Effector memory CD4-positive, alpha-beta T cell (primary cell): Measurements from ENCODE around the gene KMT2B.

Source experiments
- DNase-seq, 3 donors: peaks; one replicate each; pipeline ENCODE4 v3.0.0-alpha.2; 2020
- H3K27ac ChIP-seq: 2 replicates; pipeline ENCODE4 v1.7.0; 2013; ENCODE audit warnings: mild to moderate bottlenecking, low read length, moderate library complexity; ENCODE audit not compliant: insufficient read depth, poor library complexity, severe bottlenecking
- H3K27me3 ChIP-seq: replicated peaks from 2 replicates; pipeline ENCODE4 v1.7.0; 2013; ENCODE audit warnings: mild to moderate bottlenecking, low read length; ENCODE audit not compliant: insufficient read depth, control insufficient read depth, poor library complexity, severe bottlenecking
- H3K36me3 ChIP-seq: 2 replicates; pipeline ENCODE4 v1.7.0; 2013; ENCODE audit warnings: mild to moderate bottlenecking, low read length, moderate library complexity; ENCODE audit not compliant: control insufficient read depth, insufficient read depth
- H3K4me1 ChIP-seq: 2 replicates; pipeline ENCODE4 v1.7.0; 2013; ENCODE audit warnings: low read length, mild to moderate bottlenecking; ENCODE audit not compliant: control insufficient read depth, insufficient read depth, poor library complexity, severe bottlenecking
- H3K4me3 ChIP-seq: 2 replicates; pipeline ENCODE4 v1.7.0; 2013; ENCODE audit warnings: low read length, low read depth, mild to moderate bottlenecking; ENCODE audit not compliant: insufficient read depth, poor library complexity, severe bottlenecking
- H3K9me3 ChIP-seq: 2 replicates; pipeline ENCODE4 v1.7.0; 2013; ENCODE audit warnings: mild to moderate bottlenecking, low read length, moderate library complexity; ENCODE audit not compliant: control insufficient read depth

The KMT2B gene

GRCh38 chr19:35733180-35734125 is 15.7 kb downstream of the KMT2B start:
- Histone ChIP-seq H3K4me3 (no peak overlapping the region), H3K9me3 (no peaks in the 10 kb centered on the region), H3K27ac (no peak overlapping the region), H3K4me1 (no peaks in the 10 kb centered on the region), H3K27me3 (no peaks in the 10 kb centered on the region), H3K36me3 (peaks cover 78% of the 10 kb centered on the region)
- no peak for DNase-seq

GRCh38 chr19:35734273-35734672 is 16.5 kb downstream of the KMT2B start:
- Histone ChIP-seq H3K4me3 (no peak overlapping the region), H3K27ac (no peak overlapping the region), H3K27me3 (no peaks in the 10 kb centered on the region), H3K4me1 (no peaks in the 10 kb centered on the region), H3K9me3 (no peaks in the 10 kb centered on the region), H3K36me3 (peaks cover 73% of the 10 kb centered on the region)
- no peak for DNase-seq

- Histone ChIP-seq H3K4me1 (peaks cover 6% of the 10 kb centered on the region), H3K36me3 (peaks cover 67% of the 10 kb centered on the region)
- no peak for DNase-seq
Measured at GRCh38 chr19:35734889-35735288, 17.1 kb downstream of the KMT2B start.

GRCh38 chr19:35736913-35737886 is 19.4 kb downstream of the KMT2B start:
- no peak overlapping the region for H3K27ac ChIP-seq
- peaks cover 44% of the 10 kb centered on the region for H3K36me3 ChIP-seq
- no peak for DNase-seq

More at GRCh38 chr19:35734889-35735288, 17.1 kb downstream of the KMT2B start:
- Histone ChIP-seq H3K27me3 (no peaks in the 10 kb centered on the region), H3K4me3 (no peak overlapping the region), H3K9me3 (no peaks in the 10 kb centered on the region), H3K27ac (no peak overlapping the region)

GRCh38 chr19:35738021-35738886 is 20.5 kb downstream of the KMT2B start:
- no peak for DNase-seq
- H3K27me3 ChIP-seq = no peaks in the 10 kb centered on the region
- peaks cover 35% of the 10 kb centered on the region for H3K36me3 ChIP-seq
- no peak overlapping the region for H3K27ac ChIP-seq
- no peaks in the 10 kb centered on the region for H3K9me3 ChIP-seq
- no peak overlapping the region for H3K4me3 ChIP-seq
- H3K4me1 ChIP-seq = peaks cover 23% of the 10 kb centered on the region

More at GRCh38 chr19:35736913-35737886, 19.4 kb downstream of the KMT2B start:
- Histone ChIP-seq H3K27me3 (no peaks in the 10 kb centered on the region), H3K4me3 (no peak overlapping the region), H3K4me1 (peaks cover 14% of the 10 kb centered on the region), H3K9me3 (no peaks in the 10 kb centered on the region)

GRCh38 chr19:35738887-35739229 is 21.1 kb downstream of the KMT2B start:
- H3K27ac ChIP-seq = no peak overlapping the region
- no peaks in the 10 kb centered on the region for H3K27me3 ChIP-seq
- peaks cover 27% of the 10 kb centered on the region for H3K4me1 ChIP-seq
- no peaks in the 10 kb centered on the region for H3K9me3 ChIP-seq
- DNase-seq = no peak
- no peak overlapping the region for H3K4me3 ChIP-seq
- H3K36me3 ChIP-seq = peaks cover 29% of the 10 kb centered on the region

- Histone ChIP-seq H3K4me1 (peaks cover 33% of the 10 kb centered on the region), H3K27ac (no peak overlapping the region), H3K27me3 (no peaks in the 10 kb centered on the region), H3K36me3 (peaks cover 29% of the 10 kb centered on the region), H3K9me3 (no peaks in the 10 kb centered on the region), H3K4me3 (peak overlapping the region; percentile 81)
- no peak for DNase-seq
Measured at GRCh38 chr19:35739275-35740107, 21.7 kb downstream of the KMT2B start.

- Histone ChIP-seq H3K36me3 (peaks cover 23% of the 10 kb centered on the region), H3K4me1 (peaks cover 35% of the 10 kb centered on the region), H3K4me3 (peak overlapping the region; percentile 81), H3K27me3 (no peaks in the 10 kb centered on the region), H3K9me3 (no peaks in the 10 kb centered on the region), H3K27ac (peak overlapping the region; percentile 52)
- DNase-seq = no peak
Measured at GRCh38 chr19:35740108-35740422, 22.3 kb downstream of the KMT2B start.
